Measurements from ENCODE around the gene VSIR.

Gene VSIR

DNA sequence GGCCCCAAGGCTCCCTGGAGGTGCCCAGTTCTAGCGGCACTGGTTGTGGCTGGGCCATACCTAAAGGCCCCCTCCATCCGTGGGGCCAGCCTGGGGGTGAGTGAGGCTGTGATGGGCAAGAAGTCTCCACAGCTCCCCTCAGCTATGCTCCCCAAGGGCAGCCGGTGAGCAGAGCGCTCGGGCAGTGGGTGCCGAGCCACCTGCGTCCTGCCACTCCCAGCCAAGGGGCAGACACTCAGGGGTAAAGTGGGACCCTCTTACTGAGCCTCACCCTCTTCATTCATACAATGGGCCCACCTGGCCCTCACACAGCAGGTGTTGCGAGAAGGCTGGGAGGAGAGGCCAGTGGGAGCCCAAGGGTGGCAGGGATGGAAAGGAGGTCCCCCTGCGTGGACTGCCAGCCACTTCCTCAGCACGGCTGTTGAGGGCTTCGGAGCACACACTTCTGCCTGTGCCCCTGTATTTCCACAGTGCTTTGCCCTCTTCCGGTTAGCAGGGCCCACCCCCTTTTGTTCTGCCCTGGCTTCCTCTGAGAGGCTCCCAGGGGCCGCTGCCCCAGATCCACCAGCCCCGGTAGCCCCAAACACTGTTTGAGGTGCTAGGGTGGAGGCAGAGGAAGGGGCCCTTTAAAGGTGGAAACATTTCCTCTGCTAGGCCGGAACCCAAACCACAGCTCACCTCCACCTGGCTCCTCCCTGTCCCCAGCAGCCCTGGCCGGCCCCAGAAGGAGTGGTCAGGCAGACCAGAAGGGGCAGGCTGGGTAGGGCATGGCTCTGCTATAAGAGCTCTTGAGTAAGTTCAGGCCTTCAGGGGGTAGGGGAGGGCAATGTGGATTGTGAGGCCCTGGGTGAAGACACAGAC is 37.4 kb downstream of the VSIR start:
- DNase-seq (ENCODE audit: low read depth in 1 of 2, low spot score in 1 of 2): no peak

DNA sequence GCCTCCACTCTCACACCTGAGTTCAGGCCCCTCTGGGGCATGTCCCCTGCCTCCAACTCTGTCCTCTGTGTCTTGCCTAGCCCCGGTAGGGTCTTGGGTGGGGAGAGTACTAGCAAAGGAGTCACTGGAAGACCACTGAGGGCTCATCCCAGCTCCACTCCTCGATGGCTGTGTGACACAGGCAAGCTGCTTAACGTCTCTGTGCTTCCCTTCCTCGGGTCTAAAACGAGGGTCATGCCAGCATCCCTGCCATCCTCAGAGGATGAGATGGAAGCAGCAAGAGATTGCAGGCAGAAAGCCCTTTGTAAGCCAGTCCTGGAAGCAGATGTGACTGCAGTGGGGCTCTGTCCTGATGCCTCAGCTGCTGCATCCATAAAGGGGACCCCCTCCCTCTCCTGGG is 38.5 kb downstream of the VSIR start:
- DNase-seq (ENCODE audit: low read depth in 1 of 2, low spot score in 1 of 2): no peak

DNA sequence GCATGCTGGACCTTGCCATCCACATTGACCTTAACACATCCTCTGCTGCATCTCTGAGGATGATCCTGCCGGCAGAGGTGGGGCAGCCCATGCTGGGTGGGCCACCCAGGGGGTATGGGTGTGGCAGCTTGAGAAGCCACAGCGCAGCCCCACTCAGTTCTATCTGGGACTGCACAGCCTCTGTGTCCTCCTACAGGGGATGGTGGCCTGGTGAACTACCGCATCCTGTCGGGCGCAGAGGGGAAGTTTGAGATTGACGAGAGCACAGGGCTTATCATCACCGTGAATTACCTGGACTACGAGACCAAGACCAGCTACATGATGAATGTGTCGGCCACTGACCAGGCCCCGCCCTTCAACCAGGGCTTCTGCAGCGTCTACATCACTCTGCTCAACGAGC is 41.5 kb downstream of the VSIR start:
- no peak for DNase-seq (ENCODE audit: low read depth in 1 of 2, low spot score in 1 of 2)

- no peak for DNase-seq (ENCODE audit: low read depth in 1 of 2, low spot score in 1 of 2)
Observed at GRCh38 chr10:71729161-71729636, 44.1 kb downstream of the VSIR start.

GRCh38 chr10:71727738-71728737 is 45.3 kb downstream of the VSIR start:
- DNase-seq (ENCODE audit: low read depth in 1 of 2, low spot score in 1 of 2): peak in 1 of 2 donors; percentile 50

- DNase-seq (ENCODE audit: low read depth in 1 of 2, low spot score in 1 of 2): peak in 1 of 2 donors; percentile 49
Observed at GRCh38 chr10:71727105-71727737, 46.1 kb downstream of the VSIR start.

DNA sequence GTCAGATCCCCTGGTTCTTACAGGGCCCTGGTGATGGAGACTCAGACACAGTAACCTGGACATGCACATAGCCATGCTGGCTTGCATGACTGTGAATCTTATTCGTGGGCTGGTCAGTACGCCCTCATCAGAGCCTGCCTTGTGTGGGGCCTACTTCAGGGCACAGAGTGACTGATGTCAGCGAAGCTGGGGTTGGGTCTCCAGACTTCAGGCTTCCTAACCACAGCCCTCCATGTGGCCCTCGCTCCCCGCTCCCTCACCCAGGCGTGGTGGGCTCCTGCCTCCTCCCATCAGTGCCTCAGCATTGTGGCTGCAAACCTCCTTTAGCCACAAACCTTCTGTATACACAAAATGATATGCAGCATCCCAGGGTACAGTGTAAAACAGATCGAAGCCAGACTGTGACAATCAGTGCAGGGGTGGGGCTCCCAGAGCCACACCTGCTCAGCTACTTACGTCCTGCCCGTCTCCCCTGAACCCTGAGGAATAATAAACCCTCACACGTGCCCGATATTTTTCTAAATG is 46.7 kb downstream of the VSIR start:
- DNase-seq (ENCODE audit: low read depth in 1 of 2, low spot score in 1 of 2): no peak

GRCh38 chr10:71725998-71726579 is 47.2 kb downstream of the VSIR start:
- DNase-seq (ENCODE audit: low read depth in 1 of 2, low spot score in 1 of 2): peak; percentile 40 to 54

GRCh38 chr10:71725249-71725648 is 48.1 kb downstream of the VSIR start:
- no peak for DNase-seq (ENCODE audit: low read depth in 1 of 2, low spot score in 1 of 2)

- no peak for DNase-seq (ENCODE audit: low read depth in 1 of 2, low spot score in 1 of 2)
Observed at GRCh38 chr10:71724539-71724938, 48.8 kb downstream of the VSIR start.

DNA sequence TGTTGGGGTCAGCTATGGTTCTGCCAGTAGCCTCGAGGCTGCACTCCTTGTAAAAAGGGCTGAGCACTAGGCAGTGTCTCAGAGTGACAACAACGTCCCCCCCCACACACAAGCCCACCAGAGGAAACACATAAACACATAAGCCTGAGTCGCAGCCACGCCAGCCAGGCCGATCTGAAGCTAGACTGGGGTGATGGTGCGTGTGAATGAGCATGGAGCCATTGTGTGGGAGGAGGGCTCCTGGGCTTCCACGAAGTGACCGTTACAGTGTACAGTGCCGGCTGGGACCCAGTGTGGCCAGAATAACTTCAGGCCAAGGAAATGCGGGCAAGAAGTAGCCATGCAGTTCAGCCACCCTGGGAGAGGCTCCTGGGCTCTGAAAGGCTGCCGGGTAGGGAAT is 50.0 kb downstream of the VSIR start:
- DNase-seq (ENCODE audit: low read depth in 1 of 2, low spot score in 1 of 2): no peak

GRCh38 chr10:71722849-71723248 is 50.5 kb downstream of the VSIR start:
- DNase-seq (ENCODE audit: low read depth in 1 of 2, low spot score in 1 of 2): no peak

GRCh38 chr10:71721313-71721712 is 52.0 kb downstream of the VSIR start:
- no peak for DNase-seq (ENCODE audit: low read depth in 1 of 2, low spot score in 1 of 2)

DNA sequence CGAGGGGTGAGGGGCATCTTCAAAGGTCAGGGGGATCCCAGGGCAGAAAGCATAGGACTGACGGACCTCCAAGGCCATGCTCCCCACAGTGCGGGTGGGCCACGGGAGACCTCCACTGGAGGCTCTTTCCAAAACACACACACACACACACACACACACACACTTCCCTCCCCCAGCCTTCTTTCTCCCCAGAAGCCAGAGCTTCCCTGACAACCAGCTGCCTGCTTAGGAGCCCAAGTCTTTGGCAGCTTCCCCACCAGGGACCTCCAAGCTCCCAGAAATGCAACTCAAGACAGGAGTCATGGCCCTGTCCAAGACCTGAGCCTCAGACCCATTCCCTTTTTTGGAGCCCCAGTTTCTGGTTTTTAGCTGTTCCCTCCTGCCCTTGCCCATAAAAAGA is 53.0 kb downstream of the VSIR start:
- no peak for DNase-seq (ENCODE audit: low read depth in 1 of 2, low spot score in 1 of 2)

DNA sequence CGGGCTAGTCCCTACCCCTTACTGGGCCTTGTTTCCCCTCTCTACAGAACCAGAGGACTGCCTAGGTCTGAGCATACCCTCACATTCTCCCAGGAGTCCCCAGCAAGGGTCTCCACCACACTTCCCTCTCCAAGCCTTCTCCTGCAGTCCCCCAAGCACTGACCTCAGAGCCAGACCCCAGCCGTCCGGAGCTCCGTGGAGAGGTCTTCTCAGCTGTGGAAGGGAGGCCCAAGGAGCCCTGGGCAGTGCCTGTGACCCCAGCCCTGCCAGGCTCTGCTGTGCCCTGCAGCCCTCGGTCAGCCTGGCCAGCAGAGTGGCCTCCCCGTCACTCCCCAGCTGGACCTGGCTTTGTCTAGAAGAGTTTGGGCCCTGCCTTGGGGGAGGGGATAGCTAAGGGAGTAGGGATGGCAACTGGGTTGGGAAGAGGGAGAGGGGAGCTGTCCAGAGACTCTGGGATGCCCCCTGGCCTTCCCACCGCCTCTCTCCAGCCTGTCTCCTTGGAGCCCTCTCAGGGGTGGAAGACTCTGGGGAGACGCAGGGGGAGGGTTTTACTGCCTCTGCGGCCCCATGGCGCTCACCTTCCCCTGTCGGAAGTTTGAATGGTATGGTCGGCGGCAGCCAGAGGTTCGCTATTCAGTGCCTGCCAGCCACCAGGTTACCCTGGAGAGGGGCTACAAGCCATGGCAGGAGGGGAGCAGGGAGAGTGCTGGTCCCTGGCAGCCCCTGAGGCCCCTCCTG is 53.7 kb downstream of the VSIR start, which contains the start of gene C10orf105:
C10orf105 (minus strand) TSS at position 315 of the 738 bp plus-strand sequence. CDS start 3,441 bp downstream, outside the sequence.
- DNase-seq (ENCODE audit: low read depth in 1 of 2, low spot score in 1 of 2): no peak

GRCh38 chr10:71719042-71719441 is 54.3 kb downstream of the VSIR start:
- no peak for DNase-seq (ENCODE audit: low read depth in 1 of 2, low spot score in 1 of 2)

DNA sequence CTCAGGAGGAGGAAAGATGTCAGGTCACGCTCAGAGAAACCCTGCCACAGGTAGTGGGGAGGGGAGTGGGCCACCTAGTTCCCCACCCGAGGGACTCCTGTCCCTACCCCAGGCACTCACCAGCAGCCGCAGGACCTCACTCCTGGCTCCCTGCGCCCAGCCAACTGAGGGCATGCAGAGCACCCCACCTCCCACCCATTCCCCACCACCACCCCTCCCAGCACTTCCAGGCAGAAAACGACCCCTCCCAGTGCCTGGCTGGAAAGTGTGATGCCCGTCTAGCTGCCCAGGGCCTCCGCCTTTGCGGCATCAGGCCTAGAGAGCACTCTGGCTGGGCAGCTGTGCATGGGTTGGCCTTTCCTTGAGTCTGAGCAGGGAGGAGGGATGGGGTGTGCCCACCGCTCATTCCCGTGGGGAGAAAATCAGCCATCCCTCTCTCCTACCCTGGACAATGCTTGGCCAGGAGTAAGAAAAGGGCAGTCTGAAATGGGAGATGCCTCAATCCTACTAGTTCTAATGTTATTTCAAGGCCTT is 55.1 kb downstream of the VSIR start:
- DNase-seq (ENCODE audit: low read depth in 1 of 2, low spot score in 1 of 2): no peak

DNA sequence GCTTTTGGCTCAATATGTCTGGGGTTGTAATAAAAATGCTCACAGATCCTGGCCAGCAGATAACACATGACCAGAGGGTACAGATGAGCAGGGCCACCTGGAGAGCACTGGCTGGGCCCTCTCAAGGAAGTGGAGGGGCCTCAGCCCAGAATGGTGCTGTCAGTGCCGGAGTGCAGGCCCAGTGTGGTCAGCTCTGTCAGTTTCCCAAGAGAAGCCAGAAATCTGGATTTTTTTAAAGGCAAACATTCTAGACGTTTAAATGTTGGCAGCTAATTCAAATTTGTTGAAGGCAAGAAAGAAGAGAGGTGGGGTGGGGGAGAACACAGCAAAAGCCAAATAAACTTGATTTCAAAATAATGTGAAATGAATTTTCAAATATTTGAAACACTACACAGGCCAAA is 55.8 kb downstream of the VSIR start:
- DNase-seq (ENCODE audit: low read depth in 1 of 2, low spot score in 1 of 2): no peak

GRCh38 chr10:71717056-71717455 is 56.3 kb downstream of the VSIR start:
- no peak for DNase-seq (ENCODE audit: low read depth in 1 of 2, low spot score in 1 of 2)

- DNase-seq (ENCODE audit: low read depth in 1 of 2, low spot score in 1 of 2): no peak
Observed at GRCh38 chr10:71716426-71716825, 56.9 kb downstream of the VSIR start.

All from stimulated activated CD4-positive, alpha-beta T cell treated with anti-CD3 and anti-CD28 coated beads, Interleukin-15, amount 100 ng/mL, for 1 hour (primary cell).